Stomach (tissue), 4 donors: ENCODE results near the gene SEPTIN10.

Experiments
- EP300 ChIP-seq: sonication (generic); formaldehyde crosslinking; IDR thresholded peaks from one replicate; pipeline ENCODE4 v1.6.1; 2017; ENCODE audit warnings: antibody characterized with exemption
- POLR2A ChIP-seq, 4 donors: fragments of 450-650 bp; IDR thresholded peaks; one replicate each; pipeline ENCODE4 v1.6.1; 2016; ENCODE audit warnings: antibody characterized with exemption in 4 of 4, control low read depth in 2 of 4, mild to moderate bottlenecking in 1 of 4, moderate library complexity in 1 of 4
- POLR2AphosphoS5 ChIP-seq, 3 donors: sonication (generic); formaldehyde crosslinking; IDR thresholded peaks; one replicate each; pipeline ENCODE4 v1.6.1; 2016; ENCODE audit warnings: antibody characterized with exemption in 3 of 3
- TF ChIP-seq, protein P1 (sequence below), 7 experiments: fragments of 450-650 bp in 4 of 7; fragments of 200-600 bp in 3 of 7; sonication (generic) in 3 of 7; IDR thresholded peaks; one replicate each; pipeline ENCODE4 v1.5.1; 2016 to 2019; ENCODE audit warnings: antibody characterized with exemption in 7 of 7, control low read depth in 2 of 7, mild to moderate bottlenecking in 1 of 7

DNA sequence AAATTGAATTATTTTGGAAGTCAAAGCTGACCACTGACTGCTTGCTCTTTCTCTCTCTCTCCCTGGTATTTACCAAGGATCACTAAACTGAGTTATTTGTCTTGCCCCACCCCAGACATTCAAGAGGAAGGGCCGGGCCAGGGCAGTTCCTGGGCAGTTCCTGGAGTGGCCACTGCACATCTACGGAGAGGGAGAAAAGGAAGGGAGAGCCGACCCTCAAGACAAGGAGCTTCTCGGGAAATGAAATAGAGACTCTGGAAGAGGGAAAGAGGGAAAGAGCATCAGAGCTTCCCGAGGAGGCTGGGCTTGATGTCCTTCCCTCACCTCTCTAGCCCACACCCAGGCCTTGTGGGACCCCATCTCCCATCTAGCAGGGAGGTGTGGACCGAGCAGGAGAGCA, 83.1 kb downstream of the SEPTIN10 start:
- TF ChIP-seq, protein P1, sequence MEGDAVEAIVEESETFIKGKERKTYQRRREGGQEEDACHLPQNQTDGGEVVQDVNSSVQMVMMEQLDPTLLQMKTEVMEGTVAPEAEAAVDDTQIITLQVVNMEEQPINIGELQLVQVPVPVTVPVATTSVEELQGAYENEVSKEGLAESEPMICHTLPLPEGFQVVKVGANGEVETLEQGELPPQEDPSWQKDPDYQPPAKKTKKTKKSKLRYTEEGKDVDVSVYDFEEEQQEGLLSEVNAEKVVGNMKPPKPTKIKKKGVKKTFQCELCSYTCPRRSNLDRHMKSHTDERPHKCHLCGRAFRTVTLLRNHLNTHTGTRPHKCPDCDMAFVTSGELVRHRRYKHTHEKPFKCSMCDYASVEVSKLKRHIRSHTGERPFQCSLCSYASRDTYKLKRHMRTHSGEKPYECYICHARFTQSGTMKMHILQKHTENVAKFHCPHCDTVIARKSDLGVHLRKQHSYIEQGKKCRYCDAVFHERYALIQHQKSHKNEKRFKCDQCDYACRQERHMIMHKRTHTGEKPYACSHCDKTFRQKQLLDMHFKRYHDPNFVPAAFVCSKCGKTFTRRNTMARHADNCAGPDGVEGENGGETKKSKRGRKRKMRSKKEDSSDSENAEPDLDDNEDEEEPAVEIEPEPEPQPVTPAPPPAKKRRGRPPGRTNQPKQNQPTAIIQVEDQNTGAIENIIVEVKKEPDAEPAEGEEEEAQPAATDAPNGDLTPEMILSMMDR (IDR thresholded peaks at IDR 0.05): no peak
- no peak for TF ChIP-seq POLR2AphosphoS5 (IDR thresholded peaks at IDR 0.05)
- TF ChIP-seq POLR2A (IDR thresholded peaks at IDR 0.05): no peak
- TF ChIP-seq EP300: no peak
